SU-DHL-6 (cell line): Measurements from ENCODE around the gene RAB4B.

Experiments
- CTCF ChIP-seq: fragments of 200-600 bp; sonication (generic); IDR thresholded peaks from one replicate; pipeline ENCODE4 v1.5.1; 2017; ENCODE audit warnings: antibody characterized with exemption, mild to moderate bottlenecking, low read length, moderate library complexity; ENCODE audit not compliant: insufficient read depth, poor library complexity, severe bottlenecking
- EZH2phosphoT487 ChIP-seq: fragments of 200-600 bp; sonication (generic), shearing (Covaris generic); conservative IDR thresholded peaks from 2 replicates; pipeline ENCODE4 v1.6.1; 2018; ENCODE audit warnings: mild to moderate bottlenecking, antibody characterized with exemption, low read length, moderate library complexity, mixed read lengths

DNA sequence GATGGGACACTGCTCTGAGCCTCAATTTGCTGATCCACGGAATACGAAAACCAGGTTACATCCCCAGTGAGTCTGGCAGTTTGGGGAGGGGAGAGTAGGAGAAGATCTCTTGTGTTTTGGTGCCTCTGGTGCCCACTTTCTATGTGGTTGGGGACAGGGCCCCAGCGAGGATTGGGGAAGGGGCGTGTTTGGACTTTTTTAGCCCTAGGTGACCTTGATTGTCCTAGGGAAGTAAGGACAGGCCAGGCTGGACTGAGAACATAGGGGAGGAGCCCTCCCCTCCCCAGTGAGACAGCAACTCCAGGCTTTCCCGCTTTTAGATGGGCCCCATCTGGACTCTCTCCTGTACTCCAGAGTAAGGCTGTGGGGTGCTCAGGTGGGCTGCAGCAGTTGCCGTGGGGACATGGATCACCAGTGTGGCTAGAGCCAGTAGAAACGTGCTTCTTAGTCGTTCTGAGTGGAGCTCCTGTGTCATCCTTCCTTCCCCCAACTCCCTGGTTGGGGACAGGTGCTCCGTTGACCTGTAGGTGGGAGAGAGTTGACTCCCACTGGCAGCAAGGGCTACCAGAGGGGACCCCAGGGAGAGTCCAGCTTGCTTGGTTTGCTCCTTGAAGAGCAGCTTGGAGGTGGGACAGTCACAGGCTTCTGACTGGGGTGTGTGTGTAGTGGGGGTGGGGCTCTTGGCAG, 25.3 kb downstream of the RAB4B start:
- no peak for TF ChIP-seq CTCF
- TF ChIP-seq EZH2phosphoT487 = no peak
